ENCODE results near the gene MOGAT1. TPM values are rescaled to one million over a fixed set of nuclear protein-coding genes. Genes with fewer than 3 reads are reported as not detected.

MOGAT1 gene
- total RNA-seq, 4 donors from 2014 or later, result not detected

- no peak overlapping the region for H3K4me3 ChIP-seq (ENCODE audit: low read depth, poor library complexity, severe bottlenecking)
- no peak for DNase-seq (ENCODE audit: low spot score in 2 of 2)
- intact Hi-C loops (cut with DNase I; ENCODE audit: low total_unique reads), result loop anchor here (10.0 kb wide), 2 partner anchors 163 to 203 kb away; partner anchors contain the start of gene ACSL3
- WGBS, 2 donors, result 45 to 67% methylated on average over 5 of the region's 5 CpGs
- TF ChIP-seq POLR2A (IDR thresholded peaks at IDR 0.05) (no peak), CTCF (IDR thresholded peaks at IDR 0.05) (no peak)
Measured at GRCh38 chr2:222701721-222702131, 30.3 kb downstream of the MOGAT1 start.

- no peak overlapping the region for H3K4me3 ChIP-seq (ENCODE audit: low read depth, poor library complexity, severe bottlenecking)
- DNase-seq (ENCODE audit: low spot score in 2 of 2), result no peak
- 52 to 59% methylated on average over 2 of the region's 2 CpGs for WGBS, 2 donors
- no peak for TF ChIP-seq CTCF (IDR thresholded peaks at IDR 0.05)
- no peak for TF ChIP-seq POLR2A (IDR thresholded peaks at IDR 0.05)
- intact Hi-C loops (cut with DNase I; ENCODE audit: low total_unique reads), result loop anchor here (10.0 kb wide), 2 partner anchors 162 to 202 kb away; partner anchors contain the start of gene ACSL3
Measured at GRCh38 chr2:222703091-222703490, 31.6 kb downstream of the MOGAT1 start.

- WGBS, 2 donors, result 80% methylated on average over 3 of the region's 3 CpGs
- no peak for DNase-seq (ENCODE audit: low spot score in 2 of 2)
- no peak overlapping the region for H3K4me3 ChIP-seq (ENCODE audit: low read depth, poor library complexity, severe bottlenecking)
- intact Hi-C loops (cut with DNase I; ENCODE audit: low total_unique reads), result loop anchor here (10.0 kb wide), 2 partner anchors 161 to 201 kb away; partner anchors contain the start of gene ACSL3
- TF ChIP-seq CTCF (IDR thresholded peaks at IDR 0.05) (no peak), POLR2A (IDR thresholded peaks at IDR 0.05) (no peak)
Measured at GRCh38 chr2:222703886-222704285, 32.4 kb downstream of the MOGAT1 start.

GRCh38 chr2:222706616-222707015 lies 35.2 kb downstream of the MOGAT1 start:
- WGBS, 2 donors, result 93 to 96% methylated on average over 3 of the region's 3 CpGs
- H3K4me3 ChIP-seq (ENCODE audit: low read depth, poor library complexity, severe bottlenecking), result no peak overlapping the region
- DNase-seq (ENCODE audit: low spot score in 2 of 2), result no peak
- TF ChIP-seq CTCF (IDR thresholded peaks at IDR 0.05) (no peak), POLR2A (IDR thresholded peaks at IDR 0.05) (no peak)
- intact Hi-C loops (cut with DNase I; ENCODE audit: low total_unique reads), result loop anchor here (10.0 kb wide), 2 partner anchors 158 to 198 kb away; partner anchors contain the start of gene ACSL3

GRCh38 chr2:222707102-222707688 lies 35.7 kb downstream of the MOGAT1 start:
- WGBS, 2 donors, result 91 to 98% methylated on average over 3 of the region's 3 CpGs

More at GRCh38 chr2:222707102-222707688, 35.7 kb downstream of the MOGAT1 start:
- TF ChIP-seq POLR2A (IDR thresholded peaks at IDR 0.05), result no peak
- TF ChIP-seq CTCF (IDR thresholded peaks at IDR 0.05), result no peak
- intact Hi-C loops (cut with DNase I; ENCODE audit: low total_unique reads), result loop anchor here (10.0 kb wide), 2 partner anchors 158 to 198 kb away; partner anchors contain the start of gene ACSL3
- no peak overlapping the region for H3K4me3 ChIP-seq (ENCODE audit: low read depth, poor library complexity, severe bottlenecking)
- DNase-seq (ENCODE audit: low spot score in 2 of 2), result no peak

Data from lower leg skin (tissue), 4 donors.